ENCODE data around the gene ZNF385B. TPM values are rescaled to one million over a fixed set of nuclear protein-coding genes. Genes with fewer than 3 reads are reported as not detected.

The ZNF385B gene
- total RNA-seq, 1 experiment from 2014 or later = 0.28 TPM

GRCh38 chr2:179853108-179853507 lies 8.3 kb downstream of the ZNF385B start:
- H3K27me3 ChIP-seq (ENCODE audit: control insufficient read depth, insufficient read depth, low read length) = peaks cover 4% of the 10 kb centered on the region
- H3K9me3 ChIP-seq (ENCODE audit: control insufficient read depth, insufficient read depth, low read depth, low read length) = no peaks in the 10 kb centered on the region
- no peaks in the 10 kb centered on the region for H3K4me1 ChIP-seq (ENCODE audit: control insufficient read depth, insufficient read depth, low read length)
- in situ Hi-C loops (cut with HindIII; ENCODE audit: low pct_unique_long_range_greater_than_20kb, low sequenced_read_pairs) = no loop called here
- intact Hi-C loops (cut with micrococcal nuclease; ENCODE audit: unreplicated experiment) = no loop called here
- TF ChIP-seq POLR2AphosphoS5 (IDR thresholded peaks at IDR 0.05; ENCODE audit: low read depth, low read length) = no peak
- no peak for TF ChIP-seq CTCF (IDR thresholded peaks at IDR 0.05)
- TF ChIP-seq, protein P1, sequence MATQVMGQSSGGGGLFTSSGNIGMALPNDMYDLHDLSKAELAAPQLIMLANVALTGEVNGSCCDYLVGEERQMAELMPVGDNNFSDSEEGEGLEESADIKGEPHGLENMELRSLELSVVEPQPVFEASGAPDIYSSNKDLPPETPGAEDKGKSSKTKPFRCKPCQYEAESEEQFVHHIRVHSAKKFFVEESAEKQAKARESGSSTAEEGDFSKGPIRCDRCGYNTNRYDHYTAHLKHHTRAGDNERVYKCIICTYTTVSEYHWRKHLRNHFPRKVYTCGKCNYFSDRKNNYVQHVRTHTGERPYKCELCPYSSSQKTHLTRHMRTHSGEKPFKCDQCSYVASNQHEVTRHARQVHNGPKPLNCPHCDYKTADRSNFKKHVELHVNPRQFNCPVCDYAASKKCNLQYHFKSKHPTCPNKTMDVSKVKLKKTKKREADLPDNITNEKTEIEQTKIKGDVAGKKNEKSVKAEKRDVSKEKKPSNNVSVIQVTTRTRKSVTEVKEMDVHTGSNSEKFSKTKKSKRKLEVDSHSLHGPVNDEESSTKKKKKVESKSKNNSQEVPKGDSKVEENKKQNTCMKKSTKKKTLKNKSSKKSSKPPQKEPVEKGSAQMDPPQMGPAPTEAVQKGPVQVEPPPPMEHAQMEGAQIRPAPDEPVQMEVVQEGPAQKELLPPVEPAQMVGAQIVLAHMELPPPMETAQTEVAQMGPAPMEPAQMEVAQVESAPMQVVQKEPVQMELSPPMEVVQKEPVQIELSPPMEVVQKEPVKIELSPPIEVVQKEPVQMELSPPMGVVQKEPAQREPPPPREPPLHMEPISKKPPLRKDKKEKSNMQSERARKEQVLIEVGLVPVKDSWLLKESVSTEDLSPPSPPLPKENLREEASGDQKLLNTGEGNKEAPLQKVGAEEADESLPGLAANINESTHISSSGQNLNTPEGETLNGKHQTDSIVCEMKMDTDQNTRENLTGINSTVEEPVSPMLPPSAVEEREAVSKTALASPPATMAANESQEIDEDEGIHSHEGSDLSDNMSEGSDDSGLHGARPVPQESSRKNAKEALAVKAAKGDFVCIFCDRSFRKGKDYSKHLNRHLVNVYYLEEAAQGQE (IDR thresholded peaks at IDR 0.05; ENCODE audit: insufficient read depth in 1 of 2, low read depth in 2 of 2, low read length in 1 of 2) = no peak
- no peak for TF ChIP-seq SIN3A (IDR thresholded peaks at IDR 0.05; ENCODE audit: borderline replicate concordance, insufficient read depth, low read depth, low read length)
- no peak for TF ChIP-seq TCF7L2 (IDR thresholded peaks at IDR 0.05; ENCODE audit: low read depth, low read length)
- H3K4me3 ChIP-seq (ENCODE audit: low read depth in 2 of 2, low read length in 2 of 2) = no peak overlapping the region
- BruUV-seq (replicated peaks) = no TSS peak
- H3K27ac ChIP-seq (ENCODE audit: low read length) = no peak overlapping the region
- DNase-seq (ENCODE audit: low read depth, low spot score) (no peak), ATAC-seq (no peak)
- CTCF ChIA-PET = no interaction called here
- H3K36me3 ChIP-seq (ENCODE audit: control insufficient read depth, insufficient read depth, low read length) = no peaks in the 10 kb centered on the region
- POLR2A ChIA-PET = no interaction called here

DNA sequence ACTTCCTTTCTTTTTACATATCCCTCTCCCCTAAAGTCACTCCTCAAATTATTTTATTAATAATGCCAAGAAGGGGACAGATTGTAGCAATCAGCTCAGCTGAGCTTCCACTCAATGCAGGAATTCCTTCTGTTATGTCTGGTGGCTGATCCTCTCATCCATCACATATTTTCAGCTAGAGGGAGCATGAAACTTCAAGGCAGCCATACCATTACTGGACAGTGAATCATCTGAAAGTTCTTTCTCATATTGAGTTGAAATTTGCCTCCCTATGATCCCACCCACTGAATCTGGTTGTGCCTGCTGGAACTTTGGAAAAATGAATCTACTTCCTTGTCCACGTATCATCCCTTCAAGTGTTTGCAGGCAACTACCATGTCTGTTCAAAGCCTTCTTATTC lies 11.2 kb downstream of the ZNF385B start:
- H3K4me1 ChIP-seq (ENCODE audit: control insufficient read depth, insufficient read depth, low read length) = no peaks in the 10 kb centered on the region
- no peak for TF ChIP-seq TCF7L2 (IDR thresholded peaks at IDR 0.05; ENCODE audit: low read depth, low read length)
- peak; percentile 24; the same call in 1 of the 2 replicates for TF ChIP-seq CTCF (IDR thresholded peaks at IDR 0.05)
- BruUV-seq (replicated peaks) = no TSS peak
- H3K4me3 ChIP-seq (ENCODE audit: low read depth in 2 of 2, low read length in 2 of 2) = no peak overlapping the region
- in situ Hi-C loops (cut with HindIII; ENCODE audit: low pct_unique_long_range_greater_than_20kb, low sequenced_read_pairs) = no loop called here
- intact Hi-C loops (cut with micrococcal nuclease; ENCODE audit: unreplicated experiment) = no loop called here
- CTCF ChIA-PET = no interaction called here
- no peaks in the 10 kb centered on the region for H3K36me3 ChIP-seq (ENCODE audit: control insufficient read depth, insufficient read depth, low read length)
- H3K27ac ChIP-seq (ENCODE audit: low read length) = no peak overlapping the region
- H3K27me3 ChIP-seq (ENCODE audit: control insufficient read depth, insufficient read depth, low read length) = no peaks in the 10 kb centered on the region; the same call in none of the 2 replicates
- POLR2A ChIA-PET = no interaction called here
- no peaks in the 10 kb centered on the region for H3K9me3 ChIP-seq (ENCODE audit: control insufficient read depth, insufficient read depth, low read depth, low read length)
- ATAC-seq = no peak
- DNase-seq (ENCODE audit: low read depth, low spot score) = no peak

Data from Panc1 (cell line).